Measurements from ENCODE around the gene ODAD3. TPM values are rescaled to one million over a fixed set of nuclear protein-coding genes. Genes with fewer than 3 reads are reported as not detected.

Gene ODAD3
- total RNA-seq = under 1 TPM; 0.15 to 0.19 TPM

GRCh38 chr19:11435057-11435832, at the start of gene ODAD3, which contains the start of gene PRKCSH:
ODAD3 (minus strand) TSS chr19:11435121; CDS start chr19:11435016, 105 bp downstream.
PRKCSH (plus strand) TSS chr19:11435635; CDS start chr19:11436118, 483 bp downstream.
- Mint-ChIP-seq H3K9me3 (no peaks in the 10 kb centered on the region), H3K27me3 (ENCODE audit: low read depth) (no peaks in the 10 kb centered on the region), H3K27ac (peak within 1 kb of the TSS; percentile 93), H3K36me3 (ENCODE audit: low read depth) (peaks cover 25% of the 10 kb centered on the region), H3K4me3 (peak within 1 kb of the TSS; percentile 100), H3K4me1 (ENCODE audit: low read depth) (peaks cover 22% of the 10 kb centered on the region)
- peak; percentile 99 for DNase-seq
- CTCF ChIA-PET = interaction anchor here (0.6 to 1.4 kb wide), 5 partner anchors 9 to 59 kb away, joined by 3 to 6 read pairs (median 4); no protein-coding TSS in a partner anchor
- intact Hi-C loops (cut with micrococcal nuclease) = loop anchor here (1.0 kb wide), 8 partner anchors 47 to 346 kb away; partner anchors contain the start of genes CCDC159, ECSIT, LDLR and SPC24

GRCh38 chr19:11483366-11484111, 48.6 kb upstream of the ODAD3 start:
- H3K27ac Mint-ChIP-seq = no peak overlapping the region
- peaks cover 16% of the 10 kb centered on the region for H3K4me1 Mint-ChIP-seq (ENCODE audit: low read depth)
- H3K4me3 Mint-ChIP-seq = no peak overlapping the region
- CTCF ChIA-PET = interaction anchor here (0.9 to 1.9 kb wide), 15 partner anchors 10 to 330 kb away, joined by 3 to 21 read pairs (median 4); partner anchors contain the start of genes SWSAP1 and ZNF440
- H3K36me3 Mint-ChIP-seq (ENCODE audit: low read depth) = peaks cover 11% of the 10 kb centered on the region
- no peaks in the 10 kb centered on the region for H3K9me3 Mint-ChIP-seq
- peaks cover 21% of the 10 kb centered on the region for H3K27me3 Mint-ChIP-seq (ENCODE audit: low read depth)
- intact Hi-C loops (cut with micrococcal nuclease) = loop anchor here (2.0 to 5.0 kb wide), 4 partner anchors 29 to 347 kb away; no protein-coding TSS in a partner anchor
- no peak for DNase-seq

- CTCF ChIA-PET = interaction anchor here (0.6 to 1.9 kb wide), 24 partner anchors 9 to 510 kb away, joined by 3 to 21 read pairs (median 4); partner anchors contain the start of genes SWSAP1 and ZNF440
- H3K4me1 Mint-ChIP-seq (ENCODE audit: low read depth) = peaks cover 16% of the 10 kb centered on the region
- H3K36me3 Mint-ChIP-seq (ENCODE audit: low read depth) = peaks cover 11% of the 10 kb centered on the region
- no peaks in the 10 kb centered on the region for H3K9me3 Mint-ChIP-seq
- peak overlapping the region; percentile 72 for H3K4me3 Mint-ChIP-seq
- peak overlapping the region; percentile 36 for H3K27ac Mint-ChIP-seq
- DNase-seq = peak; percentile 90
- H3K27me3 Mint-ChIP-seq (ENCODE audit: low read depth) = peaks cover 30% of the 10 kb centered on the region
- intact Hi-C loops (cut with micrococcal nuclease) = loop anchor here (1.0 to 5.0 kb wide), 9 partner anchors 23 to 346 kb away; partner anchors contain the start of genes ODAD3, PRKCSH and ZNF653
Measured at GRCh38 chr19:11482384-11483050, 47.6 kb upstream of the ODAD3 start.

DNA sequence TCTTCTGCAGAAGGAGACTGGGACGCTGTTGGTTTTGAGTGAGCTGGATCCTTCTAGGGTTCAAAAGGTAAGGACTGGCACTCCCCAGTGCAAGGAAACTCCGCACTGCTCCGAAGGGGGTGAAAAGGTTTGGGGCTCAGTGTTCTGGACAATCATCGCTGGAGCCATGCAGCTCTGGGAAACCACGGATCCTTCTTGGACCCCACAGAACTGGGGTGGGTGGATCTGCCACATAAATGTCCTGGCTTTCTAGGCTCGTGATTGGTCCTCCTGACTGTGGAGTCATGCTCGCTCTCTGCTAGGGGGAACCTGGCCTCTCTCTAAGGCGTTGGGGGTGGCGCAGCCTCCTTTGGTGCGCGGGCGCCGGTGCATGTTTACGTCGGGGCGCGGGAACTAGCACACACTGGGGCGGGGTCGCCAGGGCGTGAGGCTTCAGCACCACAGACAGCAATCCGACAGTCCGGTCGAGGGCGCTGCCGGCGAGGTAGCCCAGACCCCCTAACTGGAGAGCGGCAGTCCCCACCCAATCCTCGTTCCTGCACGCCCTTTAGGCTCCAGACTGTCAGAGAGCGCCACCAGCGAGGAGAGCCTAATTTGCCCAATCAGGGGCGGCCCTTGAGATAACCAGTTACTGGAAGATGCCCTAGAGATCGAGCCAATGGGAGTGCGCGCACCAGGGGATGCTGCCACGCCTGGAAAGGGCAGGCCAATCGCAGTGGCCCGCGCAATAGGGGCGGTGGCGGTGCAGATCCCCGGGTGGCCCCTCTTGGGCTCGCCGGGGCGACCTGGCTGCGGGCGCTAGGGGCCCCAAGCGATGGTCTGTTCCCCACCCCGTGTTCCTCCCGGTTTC, 46.8 kb upstream of the ODAD3 start:
- intact Hi-C loops (cut with micrococcal nuclease) = loop anchor here (1.0 to 5.0 kb wide), 9 partner anchors 24 to 345 kb away; partner anchors contain the start of genes ODAD3, PRKCSH and ZNF653
- Mint-ChIP-seq H3K9me3 (no peaks in the 10 kb centered on the region), H3K4me3 (peak overlapping the region; percentile 72), H3K27me3 (ENCODE audit: low read depth) (peaks cover 30% of the 10 kb centered on the region), H3K36me3 (ENCODE audit: low read depth) (peaks cover 7% of the 10 kb centered on the region), H3K4me1 (ENCODE audit: low read depth) (peaks cover 16% of the 10 kb centered on the region), H3K27ac (no peak overlapping the region)
- peak; percentile 86 for DNase-seq
- CTCF ChIA-PET = interaction anchor here (0.6 to 1.9 kb wide), 18 partner anchors 14 to 509 kb away, joined by 3 to 21 read pairs (median 4); no protein-coding TSS in a partner anchor

DNA sequence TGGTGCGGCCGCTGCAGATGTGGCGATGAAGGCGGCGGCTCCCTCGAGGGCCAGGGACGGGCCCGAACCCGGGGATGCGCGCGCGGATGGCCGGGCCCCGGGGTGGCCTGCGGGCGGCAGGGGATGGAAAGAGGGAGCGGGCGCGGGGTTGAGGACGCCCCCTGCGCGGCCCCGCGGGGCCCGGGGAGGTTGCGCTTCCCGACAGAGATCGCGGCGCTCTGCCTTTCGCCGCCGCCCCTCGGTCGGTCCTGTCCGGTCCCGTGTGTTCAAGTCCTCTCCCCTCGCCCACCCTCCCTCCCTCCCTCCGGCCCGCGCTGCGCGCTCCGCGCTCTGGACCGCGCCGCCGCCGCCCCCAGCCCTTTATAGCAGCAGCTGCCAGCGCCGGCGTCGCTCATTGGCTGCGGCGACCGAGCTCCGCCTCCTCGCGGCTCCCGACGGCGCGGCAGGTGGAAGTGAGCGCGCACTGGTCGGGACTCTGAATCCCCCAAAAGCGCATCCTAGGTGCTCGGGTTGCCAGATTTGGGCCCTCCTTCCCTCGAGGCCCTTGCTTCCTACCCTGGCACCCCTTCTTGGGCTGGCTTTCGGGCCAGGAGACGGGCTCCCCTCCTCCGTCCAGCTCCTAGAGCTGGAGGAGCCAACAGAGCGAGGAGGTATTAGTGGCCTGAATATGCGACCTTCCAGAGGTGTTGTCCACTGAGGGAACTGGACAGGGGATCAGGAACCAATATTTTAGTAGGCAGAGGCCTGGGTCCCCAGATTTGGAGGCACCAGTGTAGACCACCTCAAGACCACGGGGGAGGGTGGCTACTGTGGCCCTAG, 46.0 kb upstream of the ODAD3 start, which contains the start of gene ELAVL3:
TSS of gene ELAVL3 (minus strand) at position 332 of the 819 bp plus-strand sequence. CDS start 438 bp downstream, outside the sequence.
- Mint-ChIP-seq H3K4me3 (peak within 1 kb of the TSS; percentile 72), H3K4me1 (ENCODE audit: low read depth) (peaks cover 16% of the 10 kb centered on the region), H3K27me3 (ENCODE audit: low read depth) (peaks cover 30% of the 10 kb centered on the region), H3K9me3 (no peaks in the 10 kb centered on the region), H3K36me3 (ENCODE audit: low read depth) (peaks cover 7% of the 10 kb centered on the region), H3K27ac (no peak within 1 kb of the TSS)
- intact Hi-C loops (cut with micrococcal nuclease) = loop anchor here (5.0 kb wide), 1 partner anchor 106 kb away; no protein-coding TSS in a partner anchor
- CTCF ChIA-PET = no interaction called here
- no peak for DNase-seq

GRCh38 chr19:11479898-11480714, 45.2 kb upstream of the ODAD3 start:
- Mint-ChIP-seq H3K36me3 (ENCODE audit: low read depth) (peaks cover 7% of the 10 kb centered on the region), H3K27me3 (ENCODE audit: low read depth) (peaks cover 30% of the 10 kb centered on the region), H3K9me3 (no peaks in the 10 kb centered on the region), H3K27ac (no peak overlapping the region), H3K4me1 (ENCODE audit: low read depth) (peaks cover 16% of the 10 kb centered on the region), H3K4me3 (no peak overlapping the region)
- CTCF ChIA-PET = no interaction called here
- no peak for DNase-seq
- intact Hi-C loops (cut with micrococcal nuclease) = loop anchor here (5.0 kb wide), 1 partner anchor 107 kb away; no protein-coding TSS in a partner anchor

DNA sequence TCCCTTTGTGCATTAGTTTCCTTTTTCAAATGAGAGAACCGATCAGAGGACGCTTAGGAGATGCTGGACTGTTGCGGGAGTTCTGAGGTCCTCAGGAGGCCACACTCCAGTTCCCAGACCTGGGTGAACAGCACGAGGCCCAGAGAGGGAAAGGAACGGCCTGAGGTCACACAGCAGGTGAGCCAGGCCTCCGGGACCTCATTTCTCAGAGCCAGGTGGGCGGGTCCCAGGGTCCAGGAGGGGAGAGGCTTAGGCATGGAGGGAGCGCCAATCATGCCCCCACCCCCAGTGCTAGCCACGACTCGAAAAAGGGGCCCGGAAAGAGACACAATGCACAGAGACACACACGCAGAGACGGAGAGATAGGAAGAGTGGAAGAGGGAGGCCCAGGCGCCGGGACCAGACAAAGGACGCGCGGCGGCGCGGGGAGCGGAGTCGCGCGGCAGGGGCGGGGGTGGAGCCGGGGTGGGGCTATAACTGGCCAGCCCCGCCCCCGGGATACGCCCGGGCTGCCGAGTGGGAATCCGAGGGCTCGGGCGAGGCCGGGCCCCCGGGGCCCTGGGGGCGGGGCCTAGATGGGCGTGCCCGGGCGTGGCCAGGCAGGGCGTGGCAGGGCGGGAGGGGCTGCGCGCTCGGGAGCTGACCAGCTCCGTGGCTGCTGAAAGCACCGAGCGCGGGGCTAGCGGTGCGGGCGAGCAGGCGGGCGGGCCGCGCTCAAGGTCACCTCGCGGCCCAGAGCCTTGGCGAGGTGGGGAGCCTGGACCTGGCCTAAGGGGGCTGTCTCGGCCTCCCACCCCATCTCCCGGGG, 44.4 kb upstream of the ODAD3 start:
- Mint-ChIP-seq H3K27ac (no peak overlapping the region), H3K36me3 (ENCODE audit: low read depth) (peaks cover 7% of the 10 kb centered on the region), H3K4me3 (no peak overlapping the region), H3K4me1 (ENCODE audit: low read depth) (peaks cover 16% of the 10 kb centered on the region), H3K9me3 (no peaks in the 10 kb centered on the region), H3K27me3 (ENCODE audit: low read depth) (peaks cover 30% of the 10 kb centered on the region)
- CTCF ChIA-PET = no interaction called here
- DNase-seq = peak; percentile 35
- intact Hi-C loops (cut with micrococcal nuclease) = no loop called here

DNA sequence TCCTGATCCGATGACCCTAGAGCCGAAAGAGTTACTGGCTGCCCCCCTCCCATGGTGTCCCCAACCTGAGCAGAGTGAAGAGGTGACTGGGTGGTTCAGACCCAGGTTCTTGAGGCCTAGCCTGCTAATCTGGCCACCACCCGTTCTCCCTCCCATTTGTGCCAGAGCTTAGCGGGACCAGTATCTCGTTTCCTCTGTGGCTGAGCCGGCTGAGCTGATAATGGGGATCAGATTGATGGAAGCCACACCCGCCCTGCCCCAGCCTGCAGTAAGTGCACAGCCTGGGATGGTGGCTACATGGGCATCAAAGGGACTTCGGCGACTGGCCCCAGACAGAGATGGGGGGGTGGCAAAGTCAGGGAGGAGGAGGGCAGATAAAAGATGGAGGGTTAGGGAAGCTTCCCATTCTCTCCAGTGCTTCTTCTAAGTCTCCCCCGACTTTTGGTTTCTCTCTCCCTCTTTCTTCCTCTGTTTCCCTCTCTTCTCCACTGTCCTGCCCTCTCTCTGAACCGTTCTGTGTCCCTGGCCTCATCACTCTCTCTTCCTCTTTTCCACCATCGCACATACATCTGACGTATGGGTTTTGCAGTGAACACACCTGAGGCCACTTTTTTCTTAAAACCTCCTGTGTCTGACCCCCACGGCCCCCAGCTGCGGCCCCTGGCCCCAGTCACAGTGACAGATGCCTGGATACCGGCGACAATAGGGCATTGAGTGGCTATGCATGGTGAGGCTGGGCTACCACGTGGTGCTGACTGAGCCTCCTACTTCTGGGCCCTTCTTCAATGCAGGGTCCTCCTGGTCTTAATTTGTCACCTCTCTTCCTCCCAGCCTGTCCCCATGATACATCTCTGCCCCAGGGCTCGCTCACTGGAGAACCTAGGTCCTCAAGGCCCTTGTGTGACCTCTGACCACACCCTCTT, 43.5 kb upstream of the ODAD3 start:
- CTCF ChIA-PET = no interaction called here
- H3K4me1 Mint-ChIP-seq (ENCODE audit: low read depth) = peaks cover 16% of the 10 kb centered on the region
- no peak overlapping the region for H3K27ac Mint-ChIP-seq
- H3K4me3 Mint-ChIP-seq = no peak overlapping the region
- H3K9me3 Mint-ChIP-seq = no peaks in the 10 kb centered on the region
- no peak for DNase-seq
- peaks cover 3% of the 10 kb centered on the region for H3K36me3 Mint-ChIP-seq (ENCODE audit: low read depth)
- peaks cover 28% of the 10 kb centered on the region for H3K27me3 Mint-ChIP-seq (ENCODE audit: low read depth)
- intact Hi-C loops (cut with micrococcal nuclease) = no loop called here

- no peak for DNase-seq
- H3K9me3 Mint-ChIP-seq = no peaks in the 10 kb centered on the region
- no peaks in the 10 kb centered on the region for H3K36me3 Mint-ChIP-seq (ENCODE audit: low read depth)
- CTCF ChIA-PET = no interaction called here
- peaks cover 20% of the 10 kb centered on the region for H3K27me3 Mint-ChIP-seq (ENCODE audit: low read depth)
- intact Hi-C loops (cut with micrococcal nuclease) = no loop called here
- H3K4me1 Mint-ChIP-seq (ENCODE audit: low read depth) = peaks cover 5% of the 10 kb centered on the region
- no peak overlapping the region for H3K27ac Mint-ChIP-seq
- H3K4me3 Mint-ChIP-seq = no peak overlapping the region
Measured at GRCh38 chr19:11475861-11476260, 40.9 kb upstream of the ODAD3 start.
